ENCODE measurements around the gene GLIS1. TPM values are rescaled to one million over a fixed set of nuclear protein-coding genes. Genes with fewer than 3 reads are reported as not detected.

The GLIS1 gene
- polyA plus RNA-seq, 1 donor (not counting 4 experiments of a cell fraction or from before 2014, with no cell fraction given), result not detected

GRCh38 chr1:53581476-53581875, 157.5 kb downstream of the GLIS1 start:
- Histone ChIP-seq H3K79me2 (ENCODE audit: control insufficient read depth, insufficient read depth, low read length) (no peaks in the 10 kb centered on the region), H3K4me2 (ENCODE audit: control insufficient read depth, extremely low read depth, insufficient read depth, low read depth, low read length) (no peak overlapping the region), H3K9me1 (ENCODE audit: control insufficient read depth, extremely low read depth, insufficient read depth, low read length) (no peaks in the 10 kb centered on the region), H2AFZ (ENCODE audit: control insufficient read depth, low read length) (no peak overlapping the region), H3K4me3 (ENCODE audit: control insufficient read depth in 2 of 3, extremely low read depth in 1 of 3, insufficient read depth in 2 of 3, low read depth in 1 of 3, low read length in 3 of 3) (no peak overlapping the region), H3K27ac (ENCODE audit: control insufficient read depth, insufficient read depth, low read length) (no peak overlapping the region), H4K20me1 (ENCODE audit: control insufficient read depth, extremely low read depth, insufficient read depth, low read length) (no peaks in the 10 kb centered on the region), H3K4me1 (ENCODE audit: control insufficient read depth, extremely low read depth, insufficient read depth, low read length) (no peaks in the 10 kb centered on the region), H3K36me3 (ENCODE audit: control insufficient read depth in 2 of 2, extremely low read depth in 1 of 2, insufficient read depth in 2 of 2, low read length in 2 of 2) (no peaks in the 10 kb centered on the region), H3K9me3 (ENCODE audit: control insufficient read depth, low read depth, low read length) (no peaks in the 10 kb centered on the region), H3K9ac (ENCODE audit: control insufficient read depth, extremely low read depth, insufficient read depth, low read length) (no peak overlapping the region), H3K27me3 (ENCODE audit: control insufficient read depth, extremely low read depth, insufficient read depth, low read length) (peaks cover 14% of the 10 kb centered on the region)
- dilution Hi-C loops (cut with MboI; ENCODE audit: extremely low pct_ligation_motif_present, low sequenced_read_pairs), result no loop called here
- TF ChIP-seq CTCF (optimal IDR thresholded peaks at IDR 0.05 in 1 of 3, IDR thresholded peaks at IDR 0.05 in 1 of 3, conservative IDR thresholded peaks at IDR 0.05 in 1 of 3; ENCODE audit: extremely low read depth in 1 of 3, insufficient read depth in 2 of 3, low read length in 3 of 3) (no peak), EZH2 (IDR thresholded peaks at IDR 0.05; ENCODE audit: low read length) (no peak)
- FAIRE-seq (no peak), DNase-seq (ENCODE audit: low read depth, low spot score) (no peak)

GRCh38 chr1:53580739-53581475, 158.1 kb downstream of the GLIS1 start:
- Histone ChIP-seq H3K27me3 (ENCODE audit: control insufficient read depth, extremely low read depth, insufficient read depth, low read length) (peaks cover 10% of the 10 kb centered on the region), H3K4me3 (ENCODE audit: control insufficient read depth in 2 of 3, extremely low read depth in 1 of 3, insufficient read depth in 2 of 3, low read depth in 1 of 3, low read length in 3 of 3) (no peak overlapping the region), H3K9me1 (ENCODE audit: control insufficient read depth, extremely low read depth, insufficient read depth, low read length) (no peaks in the 10 kb centered on the region), H3K9me3 (ENCODE audit: control insufficient read depth, low read depth, low read length) (no peaks in the 10 kb centered on the region), H2AFZ (ENCODE audit: control insufficient read depth, low read length) (no peak overlapping the region), H4K20me1 (ENCODE audit: control insufficient read depth, extremely low read depth, insufficient read depth, low read length) (no peaks in the 10 kb centered on the region), H3K27ac (ENCODE audit: control insufficient read depth, insufficient read depth, low read length) (no peak overlapping the region), H3K9ac (ENCODE audit: control insufficient read depth, extremely low read depth, insufficient read depth, low read length) (no peak overlapping the region), H3K36me3 (ENCODE audit: control insufficient read depth in 2 of 2, extremely low read depth in 1 of 2, insufficient read depth in 2 of 2, low read length in 2 of 2) (no peaks in the 10 kb centered on the region), H3K79me2 (ENCODE audit: control insufficient read depth, insufficient read depth, low read length) (no peaks in the 10 kb centered on the region), H3K4me2 (ENCODE audit: control insufficient read depth, extremely low read depth, insufficient read depth, low read depth, low read length) (no peak overlapping the region), H3K4me1 (ENCODE audit: control insufficient read depth, extremely low read depth, insufficient read depth, low read length) (no peaks in the 10 kb centered on the region)
- DNase-seq (ENCODE audit: low read depth, low spot score) (no peak), FAIRE-seq (no peak)
- no peak for TF ChIP-seq EZH2 (IDR thresholded peaks at IDR 0.05; ENCODE audit: low read length)
- TF ChIP-seq CTCF (optimal IDR thresholded peaks at IDR 0.05 in 1 of 3, IDR thresholded peaks at IDR 0.05 in 1 of 3, conservative IDR thresholded peaks at IDR 0.05 in 1 of 3; ENCODE audit: extremely low read depth in 1 of 3, insufficient read depth in 2 of 3, low read length in 3 of 3), result no peak
- dilution Hi-C loops (cut with MboI; ENCODE audit: extremely low pct_ligation_motif_present, low sequenced_read_pairs), result no loop called here

All from keratinocyte (primary cell).